Activated CD4-positive, alpha-beta T cell treated with anti-CD3 and anti-CD28 coated beads for 1 hour (primary cell): Measurements from ENCODE around the gene FAM120A.
"Not testable (repeated sequence)": the region's sequence is repeated elsewhere in the genome, so short reads cannot be mapped to it uniquely, and the experiment has no call there.

Source experiments
- DNase-seq: peaks from one replicate; pipeline ENCODE4 v3.0.0-alpha.2; 2020

The FAM120A gene

DNA sequence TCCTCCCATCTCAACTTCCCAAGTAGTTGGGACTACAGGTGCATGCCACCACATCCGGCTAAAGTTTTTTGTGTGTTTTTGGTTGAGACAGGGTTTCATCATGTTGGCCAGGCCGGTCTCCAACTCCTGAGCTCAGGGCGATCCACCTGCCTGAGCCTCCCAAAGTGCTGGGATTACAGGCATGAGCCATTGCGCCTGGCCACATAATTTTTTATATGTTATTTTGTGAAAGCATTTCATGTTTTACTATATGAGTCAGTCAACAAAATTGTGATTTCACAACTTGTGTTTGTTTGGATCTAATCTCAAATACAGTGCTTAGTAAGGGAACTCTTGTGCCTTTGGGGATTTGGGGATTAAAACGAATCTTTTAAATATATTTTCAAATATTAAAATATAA lies 21.9 kb downstream of the FAM120A start:
- DNase-seq: no peak

DNA sequence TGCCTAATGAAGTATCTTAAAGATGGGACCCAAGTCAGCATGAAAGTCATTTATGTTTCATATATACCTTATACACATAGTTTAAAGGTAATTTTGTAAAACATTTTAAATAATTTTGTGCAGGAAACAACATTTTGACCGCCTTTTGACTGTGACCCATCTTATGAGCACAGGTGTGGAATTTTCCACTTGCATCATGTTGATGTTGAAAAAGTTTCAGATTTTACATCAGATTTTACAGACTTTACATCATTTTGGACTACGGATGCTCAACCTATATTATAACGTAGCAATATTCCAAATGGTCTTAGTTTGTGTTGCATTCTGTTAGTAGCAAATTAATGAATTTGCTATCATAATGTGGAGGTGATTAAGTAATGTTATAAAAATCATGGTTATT lies 23.6 kb downstream of the FAM120A start:
- DNase-seq: no peak

DNA sequence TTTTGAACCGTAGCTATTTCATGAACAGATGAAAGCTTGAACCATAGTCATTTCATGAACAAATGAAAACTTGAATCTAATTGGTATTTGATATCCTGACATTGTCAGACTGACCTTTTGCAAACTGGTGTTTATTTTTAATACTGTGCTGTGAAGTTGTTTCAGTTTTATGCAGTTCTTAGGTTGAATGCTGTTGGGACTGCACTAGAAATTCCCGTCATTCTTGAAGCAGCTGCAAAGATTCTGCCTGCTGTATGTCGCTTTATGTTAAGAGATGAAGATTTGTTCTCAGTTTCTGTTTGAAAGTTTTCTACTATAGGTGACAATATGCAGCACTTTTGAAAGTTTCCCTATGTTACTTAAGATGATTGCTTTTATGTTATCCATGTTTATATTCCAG lies 24.4 kb downstream of the FAM120A start:
- DNase-seq: no peak

DNA sequence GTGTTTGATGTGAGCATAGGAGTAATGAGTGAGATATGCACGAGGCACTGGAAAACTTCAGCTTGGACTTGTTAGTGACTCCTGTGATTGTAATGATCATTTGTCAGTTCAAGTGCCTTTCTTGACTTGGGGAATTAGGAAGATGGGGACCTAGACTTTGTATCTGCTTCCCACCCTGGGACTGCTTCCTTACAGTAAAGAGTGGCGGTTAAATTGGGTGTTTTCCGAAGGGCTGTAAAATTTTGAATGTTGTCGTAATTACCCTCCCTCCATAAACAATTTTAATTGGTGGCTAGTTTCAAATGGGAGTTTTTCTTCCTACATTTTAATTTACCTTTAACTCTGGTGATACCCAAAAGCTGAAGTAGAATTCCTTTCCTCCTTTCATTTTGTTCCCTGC lies 25.4 kb downstream of the FAM120A start:
- no peak for DNase-seq

DNA sequence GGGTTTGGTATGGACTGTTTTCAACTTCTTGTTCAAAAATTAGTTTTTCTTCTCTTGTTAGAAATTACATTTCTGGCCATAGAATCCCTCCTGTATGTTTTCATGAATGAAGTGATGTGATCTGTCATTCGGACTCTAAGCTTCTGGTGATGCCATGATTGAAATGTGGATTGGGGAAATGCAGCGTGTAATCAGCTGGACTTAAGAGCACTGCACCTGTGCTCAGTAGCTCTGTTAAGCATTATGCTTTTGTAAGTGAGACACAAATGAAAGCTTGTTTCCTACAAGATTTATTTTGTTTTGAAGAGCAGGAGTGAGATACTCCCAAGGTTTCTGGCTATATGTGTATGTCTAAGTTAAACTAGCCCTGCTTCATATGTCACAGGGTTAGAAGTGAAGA lies 25.9 kb downstream of the FAM120A start:
- DNase-seq: no peak

DNA sequence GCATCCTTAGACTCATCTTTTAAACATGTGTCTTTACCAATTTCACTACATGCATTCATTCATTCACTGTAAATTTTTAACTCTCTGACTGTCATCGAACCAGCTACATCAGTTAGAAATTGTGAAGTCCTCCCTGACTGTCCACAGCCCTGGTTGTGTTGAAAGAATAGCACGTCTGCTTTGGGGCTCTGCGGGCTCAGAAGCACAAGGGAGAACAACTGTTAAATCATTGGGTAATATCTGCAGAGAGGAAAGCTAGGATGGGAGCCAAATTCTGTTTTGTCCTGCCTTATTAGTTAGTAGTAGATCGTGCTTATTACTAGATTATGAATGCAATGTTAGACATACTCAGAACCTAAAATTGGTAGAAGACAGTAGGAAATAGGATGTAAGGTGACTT lies 28.2 kb downstream of the FAM120A start:
- DNase-seq: no peak

DNA sequence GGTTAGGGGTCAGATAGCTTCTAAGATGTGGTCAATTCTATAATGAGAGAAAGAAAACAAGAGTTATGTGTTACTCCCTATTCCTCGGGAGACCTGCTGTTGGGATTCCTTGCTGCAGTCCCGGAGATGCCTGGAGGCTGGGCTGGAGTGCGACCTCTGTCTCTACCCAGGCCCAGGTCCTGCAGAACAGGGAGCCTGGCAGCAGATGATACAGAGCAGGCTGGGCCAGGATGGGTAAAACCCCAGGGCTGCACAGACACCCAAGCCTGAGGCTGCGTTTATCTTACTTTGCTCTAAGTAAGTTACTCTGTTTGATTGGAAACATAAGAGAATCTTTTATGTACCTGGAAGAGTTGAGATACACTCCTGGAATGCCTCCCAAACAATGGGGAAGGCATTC lies 28.8 kb downstream of the FAM120A start:
- no peak for DNase-seq

DNA sequence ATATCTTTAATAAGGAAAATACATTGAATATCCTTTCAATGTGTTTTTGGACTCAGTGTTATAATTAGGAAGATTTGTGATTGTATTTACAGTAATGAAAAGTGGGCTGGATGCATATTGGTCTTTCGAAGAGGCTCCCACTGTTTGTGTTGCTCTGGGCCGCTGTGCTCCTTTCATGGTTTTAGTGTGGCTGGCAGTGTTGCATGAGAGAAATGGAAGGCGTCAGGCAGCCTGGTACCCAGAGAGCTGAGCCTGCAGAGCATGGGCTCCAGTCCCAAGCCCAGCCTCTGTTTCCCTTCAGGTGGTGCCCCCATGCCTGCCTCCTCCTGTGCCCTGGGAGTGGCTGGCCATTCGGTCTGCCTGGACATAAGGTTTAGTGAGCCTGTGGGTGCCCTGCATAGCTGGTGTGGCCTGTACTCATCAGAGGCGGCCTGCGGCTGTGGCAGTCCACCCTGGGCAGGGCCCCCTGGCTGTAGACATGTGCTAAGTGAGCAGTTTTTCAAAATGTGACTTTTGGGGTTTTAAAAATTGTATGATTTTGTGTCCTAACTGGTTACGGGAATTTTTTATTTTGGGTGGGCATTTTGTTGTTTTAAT lies 29.3 kb downstream of the FAM120A start:
- DNase-seq: no peak

DNA sequence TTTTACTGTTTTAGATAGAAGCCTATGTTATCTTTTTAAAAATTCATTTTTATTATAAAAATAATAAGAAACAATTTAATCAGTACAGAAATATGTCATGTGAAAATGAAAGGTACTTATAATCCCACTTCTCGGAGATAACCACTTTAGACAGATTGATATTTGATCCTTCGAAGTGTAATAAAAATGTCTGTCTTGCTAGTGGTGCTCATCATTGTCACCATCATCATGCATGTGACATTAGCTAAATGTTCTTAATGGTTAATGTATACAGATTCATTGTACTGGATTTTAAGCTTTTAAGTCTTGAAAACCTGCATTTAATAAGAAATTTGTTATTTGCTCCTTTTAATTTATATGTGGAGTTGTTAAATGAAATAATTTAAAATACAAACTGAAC lies 32.0 kb downstream of the FAM120A start:
- DNase-seq: no peak

DNA sequence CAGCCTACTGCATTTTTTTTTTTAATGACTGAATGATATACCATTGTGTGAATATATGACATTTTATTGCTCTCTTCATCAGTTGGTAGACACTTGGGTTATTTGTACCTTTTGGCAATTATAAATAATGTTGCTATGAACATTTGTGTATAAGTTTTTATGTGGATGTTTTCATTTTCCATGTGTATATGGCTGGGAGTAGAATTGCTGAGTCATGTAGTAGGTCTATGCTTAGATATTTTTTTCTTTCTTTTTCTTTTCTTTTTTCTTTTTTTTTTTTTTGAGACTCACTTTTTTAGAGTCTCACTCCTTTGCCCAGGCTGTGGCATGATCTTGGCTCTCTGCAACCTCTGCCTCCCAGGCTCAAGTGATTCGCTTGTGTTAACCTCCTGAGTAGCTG lies 34.8 kb downstream of the FAM120A start:
- DNase-seq: no peak

DNA sequence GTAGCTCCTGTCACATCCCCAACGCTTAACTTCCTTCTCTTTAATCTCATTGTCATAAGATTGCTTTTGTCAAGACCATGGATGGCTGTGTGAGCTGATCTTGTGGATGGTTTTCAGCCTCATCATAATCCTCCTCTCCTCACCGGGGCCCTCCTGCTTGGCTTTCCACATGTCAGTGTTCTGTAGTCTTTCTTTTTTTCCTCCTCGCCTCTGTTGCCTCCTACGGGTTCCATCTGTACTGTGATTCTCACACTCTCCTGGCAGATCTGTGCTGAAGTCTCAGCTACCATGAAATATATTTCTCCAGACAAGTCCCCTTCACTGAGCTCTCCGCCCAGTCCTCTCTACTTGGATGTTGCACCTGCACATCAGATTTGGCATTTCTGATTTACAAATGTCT lies 36.8 kb downstream of the FAM120A start:
- DNase-seq: no peak

DNA sequence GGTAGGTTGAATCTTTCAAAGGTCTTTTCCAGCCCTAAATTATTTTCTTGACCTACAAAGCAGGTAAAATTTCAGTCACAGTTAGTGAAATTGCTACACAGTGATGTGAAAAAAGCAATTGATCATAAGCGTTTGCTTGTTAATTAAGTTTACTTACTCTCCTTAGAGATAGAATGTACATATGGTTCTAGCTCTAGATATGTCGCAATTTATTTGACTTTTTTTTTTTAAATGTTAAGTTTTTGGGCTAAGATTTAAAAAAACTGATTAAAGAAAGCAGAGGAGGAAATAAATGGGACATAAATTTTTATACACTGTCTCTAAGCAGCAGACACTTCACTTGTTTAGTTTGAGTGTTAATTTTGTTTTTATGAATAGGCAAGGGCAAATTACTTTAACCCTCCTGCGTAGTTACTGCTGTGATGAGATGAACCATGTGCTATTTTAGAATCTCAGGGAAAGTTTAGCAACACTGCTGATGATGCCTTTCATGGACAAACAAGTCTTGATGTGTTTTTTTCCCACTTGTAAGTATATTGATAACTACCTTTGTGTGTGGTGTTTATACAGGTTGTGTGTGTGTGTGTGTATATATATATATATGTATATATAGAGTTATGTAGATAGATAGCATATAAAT lies 40.2 kb downstream of the FAM120A start:
- DNase-seq: no peak

DNA sequence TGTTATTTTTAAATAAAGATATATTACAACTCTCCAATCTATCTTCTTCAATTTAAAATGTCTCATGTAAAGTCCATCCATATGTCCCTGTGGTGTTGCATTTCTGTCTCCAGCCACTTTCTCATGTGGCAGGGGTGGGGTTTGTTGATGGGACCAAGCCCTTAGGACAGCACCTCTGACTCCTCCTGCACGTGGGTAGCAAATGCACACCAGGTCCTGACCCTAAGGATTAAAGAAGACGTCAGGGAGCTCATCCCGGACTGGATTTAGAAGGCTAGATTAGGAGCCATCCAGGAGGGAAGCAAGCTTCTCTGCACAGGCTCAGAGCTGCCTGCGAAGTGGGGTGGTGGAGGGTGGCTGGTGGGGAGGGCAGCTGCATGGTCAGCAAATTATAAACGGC lies 40.8 kb downstream of the FAM120A start:
- DNase-seq: no peak

DNA sequence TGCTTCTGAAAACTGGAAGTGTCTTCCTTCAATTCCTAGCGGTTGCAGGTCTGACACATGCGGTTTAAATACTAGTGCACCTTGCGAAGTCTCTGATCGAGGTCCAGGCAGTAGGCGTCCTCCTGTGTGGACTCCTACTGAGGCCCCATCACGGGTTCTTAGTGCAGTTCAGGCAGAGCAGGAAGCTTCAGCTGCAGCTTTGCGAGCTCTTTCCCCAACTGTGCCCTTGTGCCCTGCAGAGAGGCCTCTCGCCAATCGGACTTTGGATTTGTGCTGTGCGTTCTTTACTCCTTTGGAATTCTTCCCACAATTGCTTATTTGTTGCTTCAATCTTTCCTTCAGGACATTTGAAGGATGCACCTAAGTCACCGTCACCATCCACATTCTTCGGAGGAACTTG lies 42.5 kb downstream of the FAM120A start:
- no peak for DNase-seq

DNA sequence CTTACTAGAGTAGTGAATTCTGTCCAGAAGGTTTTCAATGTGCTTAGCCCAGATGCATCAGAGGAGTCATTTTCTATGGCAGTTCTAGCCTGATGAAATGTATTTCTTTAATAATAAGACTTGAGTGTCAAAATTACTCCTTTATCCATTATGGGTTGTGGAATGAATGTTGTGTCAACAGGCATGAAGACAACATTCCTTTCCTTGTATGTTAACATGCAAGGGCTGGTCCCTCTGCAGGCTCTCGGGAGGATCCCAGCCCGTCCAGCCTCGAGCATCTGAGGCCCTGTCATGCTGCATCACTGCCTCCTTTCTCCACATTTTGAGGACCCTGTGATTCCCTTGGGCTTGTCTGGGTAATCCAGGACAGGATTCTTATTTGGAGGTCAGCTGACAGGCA lies 44.8 kb downstream of the FAM120A start:
- no peak for DNase-seq

DNA sequence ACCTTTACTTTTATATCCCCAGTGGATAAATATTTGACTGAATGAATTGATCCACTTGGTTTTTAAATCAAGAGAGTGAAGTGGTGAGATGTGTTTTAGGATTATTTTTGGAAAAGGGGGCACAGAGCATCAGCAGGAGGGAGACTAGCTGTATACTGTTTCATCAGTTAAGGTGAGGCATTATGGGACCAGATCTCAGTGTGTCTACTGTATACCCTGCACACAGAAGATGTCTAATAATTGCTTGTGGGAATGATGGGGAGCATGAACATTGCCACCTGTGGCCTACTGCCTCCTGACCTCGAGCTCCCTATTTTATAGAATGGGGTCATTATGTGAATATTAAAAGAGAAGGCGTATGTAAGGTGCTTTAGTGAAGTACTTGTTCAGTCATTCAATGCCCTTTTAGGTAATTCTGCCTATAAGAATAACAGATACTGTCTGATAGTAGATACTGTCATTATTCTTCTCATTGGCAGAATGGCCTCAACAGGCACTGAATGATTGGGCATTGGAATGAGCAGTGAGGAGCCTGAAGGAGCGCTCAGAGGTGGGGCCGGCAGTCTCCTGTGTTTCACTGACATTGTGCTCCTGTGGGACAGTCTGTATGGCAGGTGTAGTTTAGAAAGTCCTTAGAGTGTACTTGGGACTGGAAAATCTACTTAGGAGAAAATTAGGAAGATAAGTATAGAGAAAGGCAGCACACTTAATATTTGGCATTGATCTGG lies 49.2 kb downstream of the FAM120A start:
- DNase-seq: no peak

DNA sequence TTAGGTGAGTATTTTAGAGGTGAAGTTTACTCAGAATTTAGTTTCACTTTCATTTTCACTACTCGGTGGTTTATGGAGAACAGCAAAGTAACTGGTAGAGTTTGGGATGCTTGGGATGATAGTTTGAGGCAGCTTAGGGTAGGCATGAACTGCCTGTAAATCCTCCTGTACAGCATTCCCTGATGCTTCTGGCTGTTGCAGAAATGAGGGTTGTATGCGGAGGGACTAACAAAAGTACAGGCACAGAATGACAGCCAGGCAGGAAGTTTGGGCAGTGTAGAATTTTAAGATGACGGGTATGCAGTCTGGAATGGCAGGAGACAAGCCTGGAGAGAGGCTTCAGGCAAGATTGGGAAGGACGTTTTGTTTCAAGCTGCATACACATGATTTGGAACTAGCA lies 49.9 kb downstream of the FAM120A start:
- DNase-seq: no peak

DNA sequence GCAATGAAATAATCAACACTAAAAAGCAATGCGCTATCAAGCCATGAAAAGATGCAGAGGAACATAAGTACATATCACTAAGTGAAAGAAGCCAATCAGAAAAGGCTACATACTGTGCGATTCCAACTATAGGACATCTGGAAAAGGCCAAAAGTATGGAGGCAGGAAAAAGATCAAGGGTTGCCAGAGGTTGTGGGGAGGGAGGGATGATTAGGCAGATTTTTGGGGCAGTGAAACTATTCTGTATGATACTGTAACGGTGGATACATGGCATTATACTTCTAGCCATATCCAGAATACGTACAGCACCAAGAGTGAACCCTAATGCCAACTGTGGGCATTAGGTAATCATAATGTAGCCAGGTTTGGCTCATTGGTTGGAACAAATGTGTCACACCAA lies 51.9 kb downstream of the FAM120A start:
- DNase-seq: no peak

DNA sequence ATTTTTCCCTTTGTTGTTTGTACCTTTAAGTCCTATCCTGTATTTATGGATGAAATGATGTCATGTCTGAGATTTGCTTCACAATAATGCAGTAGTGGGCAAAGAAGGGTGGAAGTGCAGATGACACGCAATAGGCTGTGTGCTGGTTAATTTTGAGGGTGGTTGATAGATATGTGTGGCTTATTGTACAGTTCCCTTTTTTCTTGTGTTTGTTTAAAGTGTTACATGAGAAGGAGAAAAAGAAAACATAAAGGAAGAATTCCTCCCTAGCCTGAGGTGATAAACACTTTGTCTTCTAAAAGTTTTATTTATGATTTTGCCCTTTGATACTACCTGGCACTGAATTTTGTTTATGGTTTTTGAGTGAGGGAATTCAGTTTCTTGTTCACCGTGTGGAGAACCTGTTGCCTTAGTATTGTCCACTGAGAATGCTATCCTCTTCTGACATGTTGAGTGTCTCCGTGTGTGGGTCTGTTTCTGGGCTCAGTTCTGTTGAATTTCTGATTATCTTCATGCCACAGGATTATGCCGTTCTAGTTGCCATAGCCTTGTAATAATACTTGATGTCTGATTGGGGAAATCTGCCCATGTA lies 54.2 kb downstream of the FAM120A start:
- DNase-seq: no peak

DNA sequence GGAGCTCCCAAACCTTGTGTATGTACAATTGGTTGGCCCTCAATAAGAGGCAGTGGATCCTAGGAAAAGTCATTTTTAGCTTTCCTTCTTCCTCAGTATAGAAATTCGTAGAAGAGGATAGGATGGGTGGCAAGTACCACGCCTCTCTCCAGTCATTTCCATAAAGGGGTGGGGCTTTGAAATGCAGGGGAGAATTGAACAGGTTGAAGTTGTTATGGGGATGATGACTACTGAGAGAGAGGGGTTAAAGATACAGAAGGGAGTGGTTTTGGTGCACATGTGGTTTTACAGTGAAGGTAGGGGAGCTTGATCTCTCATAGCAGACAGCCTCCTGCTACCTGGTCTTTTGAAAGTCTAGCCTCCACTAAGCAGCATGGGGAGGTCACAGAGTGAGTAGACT lies 56.3 kb downstream of the FAM120A start:
- DNase-seq: no peak

DNA sequence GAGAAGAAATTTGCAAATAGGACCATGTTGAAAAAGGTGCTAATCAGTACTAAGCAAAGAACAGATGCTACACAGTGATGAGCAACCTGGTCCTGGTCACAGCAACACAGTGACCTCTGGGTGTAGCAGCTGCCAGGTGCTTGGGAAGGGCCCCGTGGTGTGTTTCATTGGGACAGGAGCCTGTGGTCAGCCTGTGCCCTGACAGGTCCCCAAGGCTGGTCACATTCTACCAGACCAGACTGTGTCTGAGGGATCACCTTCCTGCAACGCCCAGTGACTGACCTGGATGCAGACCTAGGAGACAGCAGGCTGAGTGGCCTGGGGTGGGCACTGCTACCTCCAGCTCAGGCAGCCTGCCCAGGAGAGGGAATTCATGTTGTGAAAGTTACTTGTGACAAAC lies 56.7 kb downstream of the FAM120A start:
- DNase-seq: no peak

DNA sequence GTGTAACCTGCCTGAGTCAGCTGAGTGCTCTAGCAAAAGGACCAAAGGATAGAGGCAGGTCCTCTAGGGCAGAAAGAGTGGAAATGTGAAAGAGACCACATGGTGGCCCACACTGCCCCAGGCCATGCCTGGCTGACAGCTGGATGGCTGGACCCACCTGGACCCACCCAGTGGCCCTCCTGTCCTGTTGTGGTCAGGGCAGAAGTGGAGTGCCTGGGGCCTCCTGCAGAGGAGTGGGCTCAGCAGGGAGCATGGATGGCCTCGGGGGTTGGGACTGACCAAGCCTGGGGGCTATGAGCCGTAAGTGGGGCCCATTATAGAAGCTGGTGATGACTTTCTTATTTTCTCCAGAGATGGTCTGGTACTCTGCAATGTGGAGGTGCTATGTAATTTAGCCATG lies 57.6 kb downstream of the FAM120A start:
- DNase-seq: no peak

DNA sequence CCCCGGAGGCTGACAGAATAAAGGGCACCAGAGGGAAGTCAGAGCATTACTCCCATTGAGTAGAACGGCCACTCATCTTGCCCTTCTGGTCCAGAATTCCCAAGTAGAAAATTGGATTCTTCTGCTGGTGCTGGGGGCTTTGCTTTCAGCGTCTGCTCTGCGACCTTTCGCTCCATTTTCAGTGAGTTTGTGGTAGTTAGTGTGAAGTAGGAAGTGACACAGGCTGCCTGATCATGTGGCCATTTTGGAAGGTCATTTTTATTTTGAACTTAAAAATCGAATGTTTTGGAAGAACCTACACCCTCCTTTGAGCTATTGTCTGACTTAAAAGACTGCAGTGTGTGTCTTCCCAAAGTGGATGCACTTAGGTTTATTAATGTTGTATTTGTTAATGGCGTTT lies 58.6 kb downstream of the FAM120A start:
- DNase-seq: no peak

DNA sequence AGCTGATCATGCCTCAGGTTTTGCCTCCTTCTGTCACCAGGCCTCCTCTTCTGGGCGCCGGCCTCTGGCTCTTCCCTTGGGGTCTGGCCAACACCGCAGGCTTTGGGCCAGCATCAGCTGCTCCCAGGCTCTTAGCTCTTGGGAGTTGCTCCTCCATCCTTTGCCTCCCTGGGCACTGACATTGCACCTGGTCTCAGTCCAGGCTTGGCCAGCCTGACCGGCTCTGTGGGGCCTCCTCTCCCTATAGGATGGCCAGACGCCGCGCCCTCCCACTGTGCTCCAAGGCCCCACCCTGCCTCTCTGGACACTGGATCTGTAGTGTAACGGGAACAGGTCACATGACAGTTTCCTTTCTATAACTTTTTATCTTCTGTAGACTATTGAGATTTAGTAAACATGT lies 59.7 kb downstream of the FAM120A start:
- not testable (repeated sequence) for DNase-seq
